GM23248 (cell line): Measurements from ENCODE around the gene CFL1. TPM values are rescaled to one million over a fixed set of nuclear protein-coding genes. Genes with fewer than 3 reads are reported as not detected.

Experiments
- DNase-seq: peaks from one replicate; pipeline ENCODE4 v3.0.0-alpha.2; 2015
- H2AFZ ChIP-seq: fragments of 200-600 bp; sonication (generic); 2 replicates; pipeline ENCODE4 v1.6.1; 2016; ENCODE audit warnings: antibody characterized with exemption
- H3F3A ChIP-seq: fragments of 200-600 bp; sonication (generic); 2 replicates; pipeline ENCODE4 v1.6.1; 2016; ENCODE audit warnings: mild to moderate bottlenecking, antibody characterized with exemption, mixed run types; ENCODE audit not compliant: insufficient read depth
- H3K27ac ChIP-seq: fragments of 200-600 bp; sonication (generic); 2 replicates; pipeline ENCODE4 v1.5.1; 2016; ENCODE audit warnings: mild to moderate bottlenecking
- H3K27me3 ChIP-seq: fragments of 200-600 bp; sonication (generic); replicated peaks from 2 replicates; pipeline ENCODE4 v1.6.1; 2016; ENCODE audit warnings: mild to moderate bottlenecking; ENCODE audit not compliant: insufficient read depth
- H3K36me3 ChIP-seq: fragments of 200-600 bp; sonication (generic); 2 replicates; pipeline ENCODE4 v1.6.1; 2016; ENCODE audit warnings: low read depth, mild to moderate bottlenecking
- H3K4me1 ChIP-seq: fragments of 200-600 bp; sonication (generic); 2 replicates; pipeline ENCODE4 v1.6.1; 2016; ENCODE audit warnings: mild to moderate bottlenecking; ENCODE audit not compliant: insufficient read depth
- H3K4me2 ChIP-seq: fragments of 200-600 bp; sonication (generic); one replicate; pipeline ENCODE4 v1.6.1; 2016; ENCODE audit warnings: mild to moderate bottlenecking; ENCODE audit not compliant: unreplicated experiment
- H3K4me3 ChIP-seq: fragments of 200-600 bp; sonication (generic); 2 replicates; pipeline ENCODE4 v1.5.1; 2016; ENCODE audit warnings: mild to moderate bottlenecking
- H3K79me2 ChIP-seq: fragments of 200-600 bp; sonication (generic); 2 replicates; pipeline ENCODE4 v1.6.1; 2016; ENCODE audit warnings: mild to moderate bottlenecking; ENCODE audit not compliant: insufficient read depth
- H3K9ac ChIP-seq: fragments of 200-600 bp; sonication (generic); 2 replicates; pipeline ENCODE4 v1.6.1; 2016; ENCODE audit warnings: mild to moderate bottlenecking
- H3K9me2 ChIP-seq: fragments of 200-600 bp; sonication (generic); 2 replicates; pipeline ENCODE4 v1.6.1; 2016; ENCODE audit warnings: mixed run types, mild to moderate bottlenecking, moderate library complexity; ENCODE audit not compliant: insufficient read depth
- H3K9me3 ChIP-seq: fragments of 200-600 bp; sonication (generic); one replicate; pipeline ENCODE4 v1.6.1; 2017; ENCODE audit warnings: low read depth
- H4K20me1 ChIP-seq: fragments of 200-600 bp; sonication (generic); 2 replicates; pipeline ENCODE4 v1.6.0; 2016; ENCODE audit not compliant: insufficient read depth
- EZH2 ChIP-seq: fragments of 200-600 bp; sonication (generic); IDR thresholded peaks from 2 replicates; pipeline ENCODE4 v1.6.1; 2018; ENCODE audit warnings: antibody characterized with exemption, mild to moderate bottlenecking; ENCODE audit not compliant: insufficient read depth, poor library complexity, severe bottlenecking
- EZH2phosphoT487 ChIP-seq: fragments of 200-600 bp; sonication (generic); IDR thresholded peaks from 2 replicates; pipeline ENCODE4 v1.6.1; 2018; ENCODE audit warnings: antibody characterized with exemption, moderate library complexity, mild to moderate bottlenecking, low read depth; ENCODE audit not compliant: insufficient read depth
- WGBS, 2 experiments: methylation state at CpG; one replicate each; pipeline ENCODE4 v1.1.6; 2015 to 2017; ENCODE audit warnings: low lambda C conversion rate in 2 of 2, low coverage in 1 of 2; ENCODE audit errors: missing lambda C conversion rate in 2 of 2; 5-methylcytosine and 5-hydroxymethylcytosine counted together
- in situ Hi-C: fragments of 300-500 bp; cut with MboI; formaldehyde crosslinking; loops from 2 replicates; pipeline ENCODE4 v1.15.0; 2020
- polyA plus RNA-seq: library from polyadenylated mRNA; unstranded; fragments of >200 nt; fragmentation: Nextera tagmentation; extraction: Ambion mirVana; gene quantifications from 2 replicates; pipeline ENCODE4 v1.2.1, GENCODE V29; 2016
- total RNA-seq: library from RNA; depleted of rRNA; stranded (reverse); fragments of >200 nt; shearing (Covaris generic); gene quantifications from 2 replicates; pipeline ENCODE4 v1.2.3, GENCODE V29; 2014

CFL1 gene
- total and polyA plus RNA-seq, 2 experiments from 2014 or later: 1,312 to 2,650 TPM

DNA sequence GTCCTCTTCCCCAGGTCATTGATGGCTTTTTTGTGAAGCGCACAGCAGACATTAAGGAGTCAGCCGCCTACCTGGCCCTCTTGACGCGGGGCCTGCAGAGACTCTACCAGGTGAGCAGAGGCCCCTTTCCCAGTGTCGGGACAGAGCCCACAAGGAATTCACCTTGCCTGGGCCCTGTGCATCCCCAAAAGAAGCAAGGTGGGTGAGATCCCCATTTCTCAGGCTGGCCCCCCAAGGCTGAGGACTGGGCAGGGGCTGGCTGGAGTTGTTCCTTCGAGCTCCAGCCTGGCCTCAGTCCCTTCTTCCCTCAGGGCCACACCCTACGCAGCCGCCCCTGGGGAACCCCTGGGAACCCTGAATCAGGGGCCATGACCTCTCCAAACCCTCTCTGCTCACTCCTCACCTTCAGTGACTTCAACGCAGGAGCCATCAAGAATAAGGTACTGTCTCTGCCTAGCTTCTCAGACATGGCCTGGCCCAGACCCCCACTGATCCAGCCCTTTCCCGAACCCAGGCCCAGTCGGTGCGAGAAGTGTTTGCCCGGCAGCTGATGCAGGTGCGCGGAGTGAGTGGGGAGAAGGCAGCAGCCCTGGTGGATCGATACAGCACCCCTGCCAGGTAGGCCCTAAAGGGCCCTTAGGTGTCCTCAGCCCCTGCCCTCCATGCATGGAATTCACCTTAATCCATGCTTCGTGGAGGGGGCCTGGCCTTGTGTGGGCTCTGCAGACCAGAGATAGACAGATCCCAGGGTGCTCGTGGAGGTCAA is 6.9 kb upstream of the CFL1 start:
- no peaks in the 10 kb centered on the region for H3K9me2 ChIP-seq
- in situ Hi-C loops: no loop called here
- H3K4me2 ChIP-seq: no peak overlapping the region
- H3K79me2 ChIP-seq: peaks cover 52% of the 10 kb centered on the region
- H3K9me3 ChIP-seq: no peaks in the 10 kb centered on the region
- WGBS, 2 experiments: 84 to 85% methylated on average over 17 of the region's 18 CpGs
- H3F3A ChIP-seq: peaks cover 63% of the 10 kb centered on the region
- H3K27ac ChIP-seq: no peak overlapping the region
- no peak overlapping the region for H3K9ac ChIP-seq
- H4K20me1 ChIP-seq: no peaks in the 10 kb centered on the region
- H3K4me3 ChIP-seq: no peak overlapping the region
- TF ChIP-seq EZH2phosphoT487 (no peak), EZH2 (no peak)
- peaks cover 31% of the 10 kb centered on the region; the same call in 1 of the 2 replicates for H3K36me3 ChIP-seq
- no peak overlapping the region for H2AFZ ChIP-seq
- no peaks in the 10 kb centered on the region for H3K27me3 ChIP-seq
- peaks cover 12% of the 10 kb centered on the region for H3K4me1 ChIP-seq
- no peak for DNase-seq

- in situ Hi-C loops: no loop called here
Measured at GRCh38 chr11:65863889-65864705, 6.1 kb upstream of the CFL1 start.

DNA sequence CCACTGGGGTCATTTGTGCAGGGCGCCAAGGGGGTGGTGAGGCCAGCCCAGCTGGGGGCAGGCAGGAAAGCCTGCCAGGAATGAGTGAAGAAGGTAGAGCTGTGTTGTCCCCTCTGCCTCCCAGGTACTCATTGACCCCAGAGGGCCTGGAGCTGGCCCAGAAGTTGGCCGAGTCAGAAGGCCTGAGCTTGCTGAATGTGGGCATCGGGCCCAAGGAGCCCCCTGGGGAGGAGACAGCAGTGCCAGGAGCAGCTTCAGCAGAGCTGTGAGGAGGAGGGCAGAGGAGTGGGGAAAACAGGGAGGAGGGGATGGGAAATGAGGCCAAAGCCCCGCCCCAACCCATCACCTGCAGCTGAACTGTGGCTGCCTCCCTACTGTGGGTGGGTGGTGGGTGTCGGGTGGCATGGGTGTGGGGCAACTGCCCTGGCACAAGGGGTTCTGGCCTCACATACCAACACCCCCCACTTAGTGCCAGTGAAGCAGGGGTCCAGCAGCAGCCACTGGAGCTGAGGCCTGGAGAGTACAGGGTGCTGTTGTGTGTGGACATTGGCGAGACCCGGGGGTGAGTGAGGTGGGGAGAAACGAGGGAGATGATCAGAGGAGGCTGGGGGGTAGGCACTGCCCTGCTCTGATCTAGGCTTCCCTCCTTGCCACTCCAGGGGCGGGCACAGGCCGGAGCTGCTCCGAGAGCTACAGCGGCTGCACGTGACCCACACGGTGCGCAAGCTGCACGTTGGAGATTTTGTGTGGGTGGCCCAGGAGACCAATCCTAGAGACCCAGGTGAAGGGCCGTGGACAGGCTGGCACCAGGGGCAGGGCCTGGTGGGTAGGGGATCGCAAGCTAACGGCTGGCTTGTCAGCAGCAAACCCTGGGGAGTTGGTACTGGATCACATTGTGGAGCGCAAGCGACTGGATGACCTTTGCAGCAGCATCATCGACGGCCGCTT is 5.2 kb upstream of the CFL1 start:
- no peaks in the 10 kb centered on the region for H3K27me3 ChIP-seq
- H3K9ac ChIP-seq: 0 out of 2 replicates have a peak overlapping the region, but pooled peaks have one; percentile 90
- TF ChIP-seq EZH2phosphoT487 (no peak), EZH2 (no peak)
- no peak for DNase-seq
- H3K4me2 ChIP-seq: no peak overlapping the region
- WGBS, 2 experiments: 84 to 87% methylated on average over 23 to 24 of the region's 24 CpGs
- H3K27ac ChIP-seq: no peak overlapping the region
- H3K4me3 ChIP-seq: no peak overlapping the region
- H3K4me1 ChIP-seq: peaks cover 12% of the 10 kb centered on the region
- peaks cover 21% of the 10 kb centered on the region; the same call in 1 of the 2 replicates for H3K36me3 ChIP-seq
- in situ Hi-C loops: no loop called here
- no peaks in the 10 kb centered on the region for H4K20me1 ChIP-seq
- peaks cover 36% of the 10 kb centered on the region for H3K79me2 ChIP-seq
- no peak overlapping the region for H2AFZ ChIP-seq
- H3F3A ChIP-seq: peaks cover 60% of the 10 kb centered on the region
- H3K9me3 ChIP-seq: no peaks in the 10 kb centered on the region
- H3K9me2 ChIP-seq: no peaks in the 10 kb centered on the region

More at GRCh38 chr11:65863889-65864705, 6.1 kb upstream of the CFL1 start:
- peaks cover 26% of the 10 kb centered on the region; the same call in 1 of the 2 replicates for H3K36me3 ChIP-seq
- H3K4me2 ChIP-seq: no peak overlapping the region
- no peak overlapping the region for H3K9ac ChIP-seq
- H4K20me1 ChIP-seq: no peaks in the 10 kb centered on the region
- no peak for TF ChIP-seq EZH2phosphoT487
- TF ChIP-seq EZH2: no peak
- WGBS, 2 experiments: 73 to 76% methylated on average over 12 of the region's 12 CpGs
- peaks cover 61% of the 10 kb centered on the region for H3F3A ChIP-seq
- no peaks in the 10 kb centered on the region for H3K9me2 ChIP-seq
- H3K4me3 ChIP-seq: no peak overlapping the region
- H3K9me3 ChIP-seq: no peaks in the 10 kb centered on the region
- no peaks in the 10 kb centered on the region for H3K27me3 ChIP-seq
- H3K27ac ChIP-seq: no peak overlapping the region
- DNase-seq: no peak
- no peak overlapping the region for H2AFZ ChIP-seq
- peaks cover 44% of the 10 kb centered on the region for H3K79me2 ChIP-seq
- peaks cover 12% of the 10 kb centered on the region for H3K4me1 ChIP-seq
